Measurements from ENCODE around the gene PADI6. TPM values are rescaled to one million over a fixed set of nuclear protein-coding genes. Genes with fewer than 3 reads are reported as not detected.

The PADI6 gene
- total and polyA plus RNA-seq, 10 of the 15 experiments (the other 5 are each of a cell fraction or from before 2014, with no cell fraction given) = not detected

- RAD21 ChIA-PET (ENCODE audit: unreplicated experiment) = no interaction called here
Observed at GRCh38 chr1:17350928-17351446, 21.0 kb upstream of the PADI6 start.

More at GRCh38 chr1:17350928-17351446, 21.0 kb upstream of the PADI6 start:
- no peaks in the 10 kb centered on the region for H3K27me3 ChIP-seq (replicated peaks in 1 of 2; ENCODE audit: control insufficient read depth in 2 of 2, insufficient read depth in 2 of 2, low read length in 1 of 2)
- ChIA-PET POLR2A (interaction anchor here (0.6 kb wide), 1 partner anchor 1175 kb away, joined by 3 read pairs; no protein-coding TSS in a partner anchor), CTCF (no interaction called here), SMC1A (ENCODE audit: uncharacterized antibody, unreplicated experiment) (no interaction called here)
- no TSS peak for BruUV-seq (replicated peaks)
- H3K36me3 ChIP-seq (ENCODE audit: control insufficient read depth in 2 of 2, insufficient read depth in 2 of 2, low read length in 1 of 2) = no peaks in the 10 kb centered on the region
- no peak for FAIRE-seq
- no peaks in the 10 kb centered on the region for H3K79me2 ChIP-seq (ENCODE audit: control insufficient read depth, insufficient read depth, low read length)
- no peaks in the 10 kb centered on the region for H4K20me1 ChIP-seq (ENCODE audit: control insufficient read depth, insufficient read depth)
- TF ChIP-seq MTA2 (IDR thresholded peaks at IDR 0.05; ENCODE audit: low read depth) (no peak), IRF4 (IDR thresholded peaks at IDR 0.05; ENCODE audit: low read depth, low read length) (no peak), MYC (IDR thresholded peaks at IDR 0.05; ENCODE audit: insufficient read depth, insufficient read length, insufficient replicate concordance, low read length, severe bottlenecking) (no peak), RBBP5 (conservative IDR thresholded peaks at IDR 0.05) (no peak), ESRRA (IDR thresholded peaks at IDR 0.05; ENCODE audit: low read length) (no peak), ATF7 (IDR thresholded peaks at IDR 0.05; ENCODE audit: low read depth) (no peak), ZSCAN29 (IDR thresholded peaks at IDR 0.05) (no peak), FOXM1 (IDR thresholded peaks at IDR 0.05; ENCODE audit: low read depth, low read length) (no peak), HDAC6 (IDR thresholded peaks at IDR 0.05; ENCODE audit: unreplicated experiment) (no peak)
- TF ChIP-seq, protein P1, sequence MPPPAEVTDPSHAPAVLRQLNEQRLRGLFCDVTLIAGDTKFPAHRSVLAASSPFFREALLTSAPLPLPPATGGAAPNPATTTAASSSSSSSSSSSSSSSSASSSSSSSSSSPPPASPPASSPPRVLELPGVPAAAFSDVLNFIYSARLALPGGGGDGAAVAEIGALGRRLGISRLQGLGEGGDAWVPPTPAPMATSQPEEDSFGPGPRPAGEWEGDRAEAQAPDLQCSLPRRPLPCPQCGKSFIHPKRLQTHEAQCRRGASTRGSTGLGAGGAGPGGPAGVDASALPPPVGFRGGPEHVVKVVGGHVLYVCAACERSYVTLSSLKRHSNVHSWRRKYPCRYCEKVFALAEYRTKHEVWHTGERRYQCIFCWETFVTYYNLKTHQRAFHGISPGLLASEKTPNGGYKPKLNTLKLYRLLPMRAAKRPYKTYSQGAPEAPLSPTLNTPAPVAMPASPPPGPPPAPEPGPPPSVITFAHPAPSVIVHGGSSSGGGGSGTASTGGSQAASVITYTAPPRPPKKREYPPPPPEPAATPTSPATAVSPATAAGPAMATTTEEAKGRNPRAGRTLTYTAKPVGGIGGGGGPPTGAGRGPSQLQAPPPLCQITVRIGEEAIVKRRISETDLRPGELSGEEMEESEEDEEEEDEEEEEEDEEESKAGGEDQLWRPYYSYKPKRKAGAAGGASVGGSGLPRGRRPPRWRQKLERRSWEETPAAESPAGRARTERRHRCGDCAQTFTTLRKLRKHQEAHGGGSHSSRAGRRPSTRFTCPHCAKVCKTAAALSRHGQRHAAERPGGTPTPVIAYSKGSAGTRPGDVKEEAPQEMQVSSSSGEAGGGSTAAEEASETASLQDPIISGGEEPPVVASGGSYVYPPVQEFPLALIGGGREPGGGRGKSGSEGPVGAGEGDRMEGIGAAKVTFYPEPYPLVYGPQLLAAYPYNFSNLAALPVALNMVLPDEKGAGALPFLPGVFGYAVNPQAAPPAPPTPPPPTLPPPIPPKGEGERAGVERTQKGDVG (CRISPR knock-in tag; IDR thresholded peaks at IDR 0.05) = no peak
- peaks cover 7% of the 10 kb centered on the region for H3K4me1 ChIP-seq (ENCODE audit: control insufficient read depth, insufficient read depth, low read length)
- no peak for DNase-seq (ENCODE audit: low read depth, low spot score)
- no peak for ATAC-seq
- WGBS (ENCODE audit: insufficient coverage, insufficient replicate concordance, low lambda C conversion rate, missing lambda C conversion rate) = 56% methylated on average over 6 of the region's 7 CpGs
- intact Hi-C loops (cut with micrococcal nuclease; ENCODE audit: unreplicated experiment) = no loop called here
- no peak overlapping the region for H3K4me3 ChIP-seq
- H3K9me3 ChIP-seq (replicated peaks; ENCODE audit: control insufficient read depth, insufficient read depth, low read length) = no peaks in the 10 kb centered on the region
- H3K9ac ChIP-seq (ENCODE audit: control insufficient read depth, insufficient read depth, low read length) = no peak overlapping the region
- H3K27ac ChIP-seq (ENCODE audit: control insufficient read depth, insufficient read depth) = no peak overlapping the region
- in situ Hi-C loops (cut with MboI) = no loop called here
- no peak overlapping the region for H2AFZ ChIP-seq (ENCODE audit: control insufficient read depth, low read depth, low read length)
- H3K4me2 ChIP-seq (ENCODE audit: control insufficient read depth, insufficient read depth) = no peak overlapping the region
